ENCODE results near the gene E2F3.

E2F3 gene

DNA sequence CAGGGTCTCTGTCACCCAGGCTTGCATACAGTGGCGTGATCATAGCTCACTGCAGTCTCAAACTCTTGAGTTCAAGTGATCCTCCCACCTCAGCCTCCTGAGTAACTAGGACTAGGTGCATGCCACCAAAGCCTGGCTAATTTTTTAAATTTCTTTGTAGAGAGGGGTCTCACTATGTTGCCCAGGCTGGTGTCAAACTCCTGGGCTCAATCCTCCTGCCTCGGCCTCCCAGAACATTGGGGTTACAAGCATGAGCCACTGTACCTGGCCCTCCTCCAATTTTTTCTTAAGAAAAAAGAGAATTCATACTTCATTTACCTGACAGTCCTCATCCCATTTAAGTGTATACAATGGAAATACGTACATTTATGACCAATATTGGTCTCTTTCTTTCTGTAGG is 37.9 kb downstream of the E2F3 start:
- H3K4me3 Mint-ChIP-seq, result no peak overlapping the region
- H3K27me3 Mint-ChIP-seq, result no peaks in the 10 kb centered on the region
- peaks cover 6% of the 10 kb centered on the region for H3K9me3 Mint-ChIP-seq
- H3K27ac Mint-ChIP-seq, result no peak overlapping the region
- peaks cover 7% of the 10 kb centered on the region for H3K4me1 Mint-ChIP-seq
- peaks cover 30% of the 10 kb centered on the region for H3K36me3 Mint-ChIP-seq

DNA sequence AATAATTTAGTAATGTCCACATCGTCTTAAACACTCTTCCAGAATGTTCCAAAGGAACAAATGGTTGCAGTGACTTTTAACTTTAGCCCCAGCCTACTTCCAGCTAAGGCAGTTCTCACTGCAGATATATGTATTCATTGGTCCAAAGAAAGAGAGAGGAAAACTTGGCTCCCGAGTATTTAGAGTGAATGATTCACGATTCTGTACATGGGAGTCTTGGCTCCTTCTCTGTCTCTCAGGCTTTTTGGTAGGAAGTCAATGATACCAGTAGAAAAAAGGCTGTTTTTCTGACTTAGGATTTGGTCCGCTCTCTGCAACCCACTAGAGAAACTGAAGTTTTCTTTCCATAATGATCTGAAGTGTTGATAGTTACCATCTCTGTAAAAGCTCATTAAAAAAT is 38.6 kb downstream of the E2F3 start:
- Mint-ChIP-seq H3K36me3 (peaks cover 32% of the 10 kb centered on the region), H3K27ac (no peak overlapping the region), H3K4me3 (no peak overlapping the region), H3K9me3 (peaks cover 6% of the 10 kb centered on the region), H3K27me3 (no peaks in the 10 kb centered on the region), H3K4me1 (peaks cover 10% of the 10 kb centered on the region)

- H3K4me3 Mint-ChIP-seq, result no peak overlapping the region
- H3K4me1 Mint-ChIP-seq, result peaks cover 15% of the 10 kb centered on the region
- peaks cover 31% of the 10 kb centered on the region for H3K36me3 Mint-ChIP-seq
- H3K9me3 Mint-ChIP-seq, result peaks cover 6% of the 10 kb centered on the region
- no peak overlapping the region for H3K27ac Mint-ChIP-seq
- no peaks in the 10 kb centered on the region for H3K27me3 Mint-ChIP-seq
These were observed 39.6 kb downstream of the E2F3 start for GRCh38 chr6:20441236-20441635.

- Mint-ChIP-seq H3K4me3 (no peak overlapping the region), H3K4me1 (peaks cover 16% of the 10 kb centered on the region), H3K9me3 (peaks cover 6% of the 10 kb centered on the region), H3K27me3 (no peaks in the 10 kb centered on the region), H3K27ac (no peak overlapping the region), H3K36me3 (peaks cover 28% of the 10 kb centered on the region)
These were observed 40.2 kb downstream of the E2F3 start for GRCh38 chr6:20441921-20442320.

- no peak overlapping the region for H3K27ac Mint-ChIP-seq
- H3K36me3 Mint-ChIP-seq, result peaks cover 24% of the 10 kb centered on the region
- peaks cover 36% of the 10 kb centered on the region for H3K4me1 Mint-ChIP-seq
These were observed 43.1 kb downstream of the E2F3 start for GRCh38 chr6:20444786-20445271.

GRCh38 chr6:20447157-20447556 is 45.5 kb downstream of the E2F3 start:
- Mint-ChIP-seq H3K4me3 (no peak overlapping the region), H3K36me3 (peaks cover 19% of the 10 kb centered on the region), H3K9me3 (no peaks in the 10 kb centered on the region), H3K27me3 (no peaks in the 10 kb centered on the region), H3K4me1 (peaks cover 59% of the 10 kb centered on the region), H3K27ac (no peak overlapping the region)

More at GRCh38 chr6:20444786-20445271, 43.1 kb downstream of the E2F3 start:
- Mint-ChIP-seq H3K9me3 (peaks cover 4% of the 10 kb centered on the region), H3K27me3 (no peaks in the 10 kb centered on the region), H3K4me3 (no peak overlapping the region)

GRCh38 chr6:20447581-20448132 is 46.0 kb downstream of the E2F3 start:
- Mint-ChIP-seq H3K36me3 (peaks cover 19% of the 10 kb centered on the region), H3K27me3 (no peaks in the 10 kb centered on the region), H3K4me1 (peaks cover 61% of the 10 kb centered on the region), H3K4me3 (no peak overlapping the region), H3K27ac (no peak overlapping the region), H3K9me3 (no peaks in the 10 kb centered on the region)

DNA sequence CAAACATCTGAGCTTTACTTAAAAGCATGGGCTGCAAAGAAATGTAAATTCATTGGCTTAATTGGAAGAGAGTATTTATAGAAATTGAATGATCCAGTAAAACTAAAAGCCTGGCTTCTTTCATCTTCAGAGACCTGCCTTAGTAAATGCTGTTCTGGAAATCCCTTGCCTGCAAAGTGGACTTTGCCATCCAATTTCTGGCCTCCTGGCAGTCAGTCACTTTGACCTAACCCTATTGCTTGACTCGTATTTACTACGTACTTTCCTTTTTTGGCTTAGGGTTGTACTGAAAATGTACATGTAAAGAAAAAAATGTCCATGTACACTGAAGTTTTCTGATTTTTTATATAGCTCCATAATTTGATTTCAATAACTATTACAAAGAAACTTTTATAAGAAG is 47.1 kb downstream of the E2F3 start:
- Mint-ChIP-seq H3K4me1 (peaks cover 70% of the 10 kb centered on the region), H3K9me3 (no peaks in the 10 kb centered on the region), H3K27ac (no peak overlapping the region), H3K4me3 (no peak overlapping the region), H3K27me3 (no peaks in the 10 kb centered on the region), H3K36me3 (peaks cover 22% of the 10 kb centered on the region)

GRCh38 chr6:20454204-20454824 is 52.6 kb downstream of the E2F3 start:
- H3K4me3 Mint-ChIP-seq, result no peak overlapping the region
- H3K27ac Mint-ChIP-seq, result no peak overlapping the region
- peaks cover 19% of the 10 kb centered on the region for H3K36me3 Mint-ChIP-seq
- H3K9me3 Mint-ChIP-seq, result no peaks in the 10 kb centered on the region
- H3K27me3 Mint-ChIP-seq, result no peaks in the 10 kb centered on the region
- peaks cover 53% of the 10 kb centered on the region for H3K4me1 Mint-ChIP-seq

GRCh38 chr6:20455251-20455940 is 53.7 kb downstream of the E2F3 start:
- Mint-ChIP-seq H3K27me3 (no peaks in the 10 kb centered on the region), H3K9me3 (no peaks in the 10 kb centered on the region), H3K36me3 (peaks cover 18% of the 10 kb centered on the region), H3K4me1 (peaks cover 49% of the 10 kb centered on the region), H3K27ac (peak overlapping the region; percentile 12), H3K4me3 (no peak overlapping the region)

GRCh38 chr6:20458027-20458894 is 56.6 kb downstream of the E2F3 start:
- Mint-ChIP-seq H3K4me3 (no peak overlapping the region), H3K27me3 (no peaks in the 10 kb centered on the region), H3K27ac (no peak overlapping the region), H3K9me3 (no peaks in the 10 kb centered on the region), H3K36me3 (peaks cover 15% of the 10 kb centered on the region), H3K4me1 (peaks cover 30% of the 10 kb centered on the region)

- Mint-ChIP-seq H3K4me3 (no peak overlapping the region), H3K4me1 (peaks cover 17% of the 10 kb centered on the region), H3K36me3 (peaks cover 19% of the 10 kb centered on the region), H3K27ac (no peak overlapping the region), H3K9me3 (no peaks in the 10 kb centered on the region), H3K27me3 (no peaks in the 10 kb centered on the region)
These were observed 58.0 kb downstream of the E2F3 start for GRCh38 chr6:20459682-20460081.

- peaks cover 28% of the 10 kb centered on the region for H3K36me3 Mint-ChIP-seq
- no peak overlapping the region for H3K4me3 Mint-ChIP-seq
- H3K27ac Mint-ChIP-seq, result no peak overlapping the region
- no peaks in the 10 kb centered on the region for H3K9me3 Mint-ChIP-seq
- peaks cover 8% of the 10 kb centered on the region for H3K4me1 Mint-ChIP-seq
- no peaks in the 10 kb centered on the region for H3K27me3 Mint-ChIP-seq
These were observed 59.9 kb downstream of the E2F3 start for GRCh38 chr6:20461576-20461975.

DNA sequence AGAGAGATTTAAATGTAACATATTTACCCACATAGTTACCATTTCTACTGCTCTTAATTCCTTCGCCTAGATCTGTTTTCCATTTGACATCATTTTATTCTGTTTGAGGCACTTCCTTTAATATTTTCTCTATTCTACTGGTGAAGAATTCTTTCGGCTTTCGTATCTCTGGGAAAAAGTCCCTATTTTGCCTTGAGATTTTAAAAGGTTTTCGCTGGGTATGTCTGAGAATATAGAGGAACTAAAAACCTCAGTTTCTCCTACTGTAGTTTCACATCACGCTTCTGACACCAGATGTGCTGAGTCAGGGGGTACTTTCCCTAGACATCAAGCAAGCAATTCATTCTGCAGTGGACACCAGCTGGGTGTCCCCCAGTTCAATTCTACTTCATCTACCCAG is 61.7 kb downstream of the E2F3 start:
- no peak overlapping the region for H3K4me3 Mint-ChIP-seq
- H3K27ac Mint-ChIP-seq, result no peak overlapping the region
- H3K36me3 Mint-ChIP-seq, result peaks cover 28% of the 10 kb centered on the region
- peaks cover 8% of the 10 kb centered on the region for H3K4me1 Mint-ChIP-seq
- H3K27me3 Mint-ChIP-seq, result no peaks in the 10 kb centered on the region
- no peaks in the 10 kb centered on the region for H3K9me3 Mint-ChIP-seq

DNA sequence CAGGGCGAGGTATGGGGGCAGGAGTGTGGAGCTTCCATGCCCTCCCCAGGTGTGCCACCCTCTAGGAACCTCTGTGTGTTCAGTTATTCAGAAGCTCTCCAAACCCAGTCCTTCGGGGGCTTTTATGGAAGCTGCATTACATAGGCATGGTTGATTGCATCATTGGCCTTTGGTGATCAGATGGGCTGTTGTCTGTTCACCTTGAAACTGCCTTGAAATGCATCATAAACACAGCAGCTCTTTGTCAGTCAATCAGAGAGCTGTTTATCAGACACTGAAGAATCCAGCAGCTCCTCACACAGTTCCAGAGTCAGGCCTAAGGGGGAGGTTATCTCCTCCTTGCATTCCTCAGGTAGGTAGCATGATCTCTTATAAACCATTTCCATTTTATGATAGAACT is 62.4 kb downstream of the E2F3 start:
- Mint-ChIP-seq H3K36me3 (peaks cover 32% of the 10 kb centered on the region), H3K9me3 (no peaks in the 10 kb centered on the region), H3K27me3 (no peaks in the 10 kb centered on the region), H3K27ac (no peak overlapping the region), H3K4me1 (peaks cover 8% of the 10 kb centered on the region), H3K4me3 (no peak overlapping the region)
